ENCODE results near the gene KRT82. TPM values are rescaled to one million over a fixed set of nuclear protein-coding genes. Genes with fewer than 3 reads are reported as not detected.

KRT82 gene
- total and polyA plus RNA-seq, 2 experiments from 2014 or later = not detected

GRCh38 chr12:52387859-52388258, 18.3 kb downstream of the KRT82 start:
- Histone ChIP-seq H3K4me1 (ENCODE audit: insufficient read depth) (no peaks in the 10 kb centered on the region), H3K4me2 (no peak overlapping the region), H3K4me3 (no peak overlapping the region), H3K27ac (ENCODE audit: low read depth) (no peak overlapping the region), H3K9me2 (ENCODE audit: insufficient read depth) (0 out of 2 replicates have a peak, but pooled peaks cover 2% of the 10 kb centered on the region), H3K36me3 (ENCODE audit: insufficient read depth) (no peaks in the 10 kb centered on the region), H3K79me2 (replicated peaks; ENCODE audit: insufficient read depth) (no peaks in the 10 kb centered on the region), H3K27me3 (ENCODE audit: insufficient read depth) (no peaks in the 10 kb centered on the region), H3F3A (replicated peaks; ENCODE audit: low read depth) (no peaks in the 10 kb centered on the region), H2AFZ (no peak overlapping the region), H4K20me1 (replicated peaks; ENCODE audit: insufficient read depth) (no peaks in the 10 kb centered on the region)
- Mint-ChIP-seq H3K4me3 (no peak overlapping the region), H3K27ac (no peak overlapping the region), H3K9me3 (no peaks in the 10 kb centered on the region), H3K4me1 (peaks cover 8% of the 10 kb centered on the region; the same call in 2 of the 3 replicates), H3K36me3 (ENCODE audit: low read depth) (no peaks in the 10 kb centered on the region), H3K27me3 (ENCODE audit: insufficient read depth, low read depth, poor library complexity) (no peaks in the 10 kb centered on the region)
- ATAC-seq (no peak), DNase-seq (ENCODE audit: low spot score) (no peak)
- no peak for TF ChIP-seq EZH2phosphoT487 (IDR thresholded peaks at IDR 0.05; ENCODE audit: unreplicated experiment)
- no peak for TF ChIP-seq EZH2 (IDR thresholded peaks at IDR 0.05; ENCODE audit: low read depth, unreplicated experiment)
- TF ChIP-seq JUNB (IDR thresholded peaks at IDR 0.05; ENCODE audit: unreplicated experiment) = no peak
- TF ChIP-seq, protein P1, sequence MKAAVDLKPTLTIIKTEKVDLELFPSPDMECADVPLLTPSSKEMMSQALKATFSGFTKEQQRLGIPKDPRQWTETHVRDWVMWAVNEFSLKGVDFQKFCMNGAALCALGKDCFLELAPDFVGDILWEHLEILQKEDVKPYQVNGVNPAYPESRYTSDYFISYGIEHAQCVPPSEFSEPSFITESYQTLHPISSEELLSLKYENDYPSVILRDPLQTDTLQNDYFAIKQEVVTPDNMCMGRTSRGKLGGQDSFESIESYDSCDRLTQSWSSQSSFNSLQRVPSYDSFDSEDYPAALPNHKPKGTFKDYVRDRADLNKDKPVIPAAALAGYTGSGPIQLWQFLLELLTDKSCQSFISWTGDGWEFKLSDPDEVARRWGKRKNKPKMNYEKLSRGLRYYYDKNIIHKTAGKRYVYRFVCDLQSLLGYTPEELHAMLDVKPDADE (IDR thresholded peaks at IDR 0.05) = no peak
- TF ChIP-seq POLR2AphosphoS5 (IDR thresholded peaks at IDR 0.05; ENCODE audit: low read depth) = no peak
- no peak for TF ChIP-seq CREB1 (CRISPR knock-in tag; IDR thresholded peaks at IDR 0.05; ENCODE audit: low read depth)

- DNase-seq (ENCODE audit: low spot score) = no peak
- H3K4me1 Mint-ChIP-seq = peaks cover 7% of the 10 kb centered on the region; the same call in 2 of the 3 replicates
- Histone ChIP-seq H3K4me2 (no peak within 1 kb of the TSS), H2AFZ (no peak within 1 kb of the TSS), H3K27ac (ENCODE audit: low read depth) (no peak within 1 kb of the TSS), H3F3A (replicated peaks; ENCODE audit: low read depth) (no peaks in the 10 kb centered on the region), H3K36me3 (ENCODE audit: insufficient read depth) (no peaks in the 10 kb centered on the region), H4K20me1 (replicated peaks; ENCODE audit: insufficient read depth) (no peaks in the 10 kb centered on the region), H3K4me3 (no peak within 1 kb of the TSS), H3K27me3 (ENCODE audit: insufficient read depth) (no peaks in the 10 kb centered on the region), H3K9me2 (ENCODE audit: insufficient read depth) (0 out of 2 replicates have a peak, but pooled peaks cover 2% of the 10 kb centered on the region), H3K79me2 (replicated peaks; ENCODE audit: insufficient read depth) (no peaks in the 10 kb centered on the region), H3K4me1 (ENCODE audit: insufficient read depth) (no peaks in the 10 kb centered on the region)
- H3K9me3 Mint-ChIP-seq = no peaks in the 10 kb centered on the region
- no peak for ATAC-seq
- H3K27ac Mint-ChIP-seq = no peak within 1 kb of the TSS
- no peaks in the 10 kb centered on the region for H3K36me3 Mint-ChIP-seq (ENCODE audit: low read depth)
- no peak for TF ChIP-seq JUNB (IDR thresholded peaks at IDR 0.05; ENCODE audit: unreplicated experiment)
- H3K4me3 Mint-ChIP-seq = no peak within 1 kb of the TSS
- H3K27me3 Mint-ChIP-seq (ENCODE audit: insufficient read depth, low read depth, poor library complexity) = peaks cover 3% of the 10 kb centered on the region
Measured at GRCh38 chr12:52385226-52385702, 20.9 kb downstream of the KRT82 start, which contains the start of gene KRT84. Gene KRT84 (minus strand): TSS chr12:52385652. CDS start chr12:52385585, 67 bp downstream.

DNA sequence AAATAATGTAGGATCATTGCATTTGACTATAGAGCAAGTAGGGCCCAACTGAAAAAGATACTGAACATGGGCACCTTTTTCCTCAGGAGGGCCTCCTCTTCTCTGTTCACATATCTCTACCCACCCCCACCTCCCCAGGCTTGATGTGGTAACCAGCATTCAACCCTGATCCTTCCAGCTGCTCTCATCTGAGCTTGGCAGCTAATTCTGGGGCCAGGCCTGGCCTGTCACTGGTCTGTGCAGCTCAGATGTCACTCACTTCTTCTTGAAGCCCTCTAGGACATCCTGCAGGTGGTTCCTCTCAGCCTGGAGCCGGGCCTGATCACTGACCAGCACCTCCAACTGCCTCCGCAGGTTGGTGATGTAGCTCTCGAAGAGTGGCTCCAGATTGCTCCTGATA, 22.8 kb downstream of the KRT82 start:
- Histone ChIP-seq H3K79me2 (replicated peaks; ENCODE audit: insufficient read depth) (no peaks in the 10 kb centered on the region), H2AFZ (no peak overlapping the region), H4K20me1 (replicated peaks; ENCODE audit: insufficient read depth) (no peaks in the 10 kb centered on the region), H3K4me3 (no peak overlapping the region), H3K36me3 (ENCODE audit: insufficient read depth) (no peaks in the 10 kb centered on the region), H3K27ac (ENCODE audit: low read depth) (no peak overlapping the region), H3K27me3 (ENCODE audit: insufficient read depth) (no peaks in the 10 kb centered on the region), H3K9me2 (ENCODE audit: insufficient read depth) (0 out of 2 replicates have a peak, but pooled peaks cover 2% of the 10 kb centered on the region), H3K4me1 (ENCODE audit: insufficient read depth) (no peaks in the 10 kb centered on the region), H3F3A (replicated peaks; ENCODE audit: low read depth) (no peaks in the 10 kb centered on the region), H3K4me2 (no peak overlapping the region)
- no peaks in the 10 kb centered on the region for H3K36me3 Mint-ChIP-seq (ENCODE audit: low read depth)
- no peaks in the 10 kb centered on the region for H3K9me3 Mint-ChIP-seq
- peaks cover 3% of the 10 kb centered on the region for H3K27me3 Mint-ChIP-seq (ENCODE audit: insufficient read depth, low read depth, poor library complexity)
- TF ChIP-seq EZH2phosphoT487 (IDR thresholded peaks at IDR 0.05; ENCODE audit: unreplicated experiment) = no peak
- no peak for TF ChIP-seq POLR2AphosphoS5 (IDR thresholded peaks at IDR 0.05; ENCODE audit: low read depth)
- TF ChIP-seq, protein P2, sequence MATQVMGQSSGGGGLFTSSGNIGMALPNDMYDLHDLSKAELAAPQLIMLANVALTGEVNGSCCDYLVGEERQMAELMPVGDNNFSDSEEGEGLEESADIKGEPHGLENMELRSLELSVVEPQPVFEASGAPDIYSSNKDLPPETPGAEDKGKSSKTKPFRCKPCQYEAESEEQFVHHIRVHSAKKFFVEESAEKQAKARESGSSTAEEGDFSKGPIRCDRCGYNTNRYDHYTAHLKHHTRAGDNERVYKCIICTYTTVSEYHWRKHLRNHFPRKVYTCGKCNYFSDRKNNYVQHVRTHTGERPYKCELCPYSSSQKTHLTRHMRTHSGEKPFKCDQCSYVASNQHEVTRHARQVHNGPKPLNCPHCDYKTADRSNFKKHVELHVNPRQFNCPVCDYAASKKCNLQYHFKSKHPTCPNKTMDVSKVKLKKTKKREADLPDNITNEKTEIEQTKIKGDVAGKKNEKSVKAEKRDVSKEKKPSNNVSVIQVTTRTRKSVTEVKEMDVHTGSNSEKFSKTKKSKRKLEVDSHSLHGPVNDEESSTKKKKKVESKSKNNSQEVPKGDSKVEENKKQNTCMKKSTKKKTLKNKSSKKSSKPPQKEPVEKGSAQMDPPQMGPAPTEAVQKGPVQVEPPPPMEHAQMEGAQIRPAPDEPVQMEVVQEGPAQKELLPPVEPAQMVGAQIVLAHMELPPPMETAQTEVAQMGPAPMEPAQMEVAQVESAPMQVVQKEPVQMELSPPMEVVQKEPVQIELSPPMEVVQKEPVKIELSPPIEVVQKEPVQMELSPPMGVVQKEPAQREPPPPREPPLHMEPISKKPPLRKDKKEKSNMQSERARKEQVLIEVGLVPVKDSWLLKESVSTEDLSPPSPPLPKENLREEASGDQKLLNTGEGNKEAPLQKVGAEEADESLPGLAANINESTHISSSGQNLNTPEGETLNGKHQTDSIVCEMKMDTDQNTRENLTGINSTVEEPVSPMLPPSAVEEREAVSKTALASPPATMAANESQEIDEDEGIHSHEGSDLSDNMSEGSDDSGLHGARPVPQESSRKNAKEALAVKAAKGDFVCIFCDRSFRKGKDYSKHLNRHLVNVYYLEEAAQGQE (IDR thresholded peaks at IDR 0.05; ENCODE audit: unreplicated experiment) = no peak
- no peak for TF ChIP-seq ZNF331 (CRISPR knock-in tag; IDR thresholded peaks at IDR 0.05; ENCODE audit: low read depth)
- TF ChIP-seq ZNF114 (CRISPR knock-in tag; IDR thresholded peaks at IDR 0.05) = no peak
- TF ChIP-seq, protein P1 (IDR thresholded peaks at IDR 0.05) = no peak
- no peak overlapping the region for H3K4me3 Mint-ChIP-seq
- H3K27ac Mint-ChIP-seq = no peak overlapping the region
- no peak for ATAC-seq
- no peaks in the 10 kb centered on the region for H3K4me1 Mint-ChIP-seq
- no peak for DNase-seq (ENCODE audit: low spot score)
